NK-92 treated with Interleukin-12 subunit alpha and Interleukin-12 subunit beta, amount 100 ng/mL, for 24 hours (cell line): ENCODE results near the gene TDRD15.
"Not testable (repeated sequence)": the region's sequence is repeated elsewhere in the genome, so short reads cannot be mapped to it uniquely, and the experiment has no call there.

Source experiments
- DNase-seq: peaks from one replicate; lab custom pipeline; 2025; lab: John Stamatoyannopoulos, UW

The TDRD15 gene

DNA sequence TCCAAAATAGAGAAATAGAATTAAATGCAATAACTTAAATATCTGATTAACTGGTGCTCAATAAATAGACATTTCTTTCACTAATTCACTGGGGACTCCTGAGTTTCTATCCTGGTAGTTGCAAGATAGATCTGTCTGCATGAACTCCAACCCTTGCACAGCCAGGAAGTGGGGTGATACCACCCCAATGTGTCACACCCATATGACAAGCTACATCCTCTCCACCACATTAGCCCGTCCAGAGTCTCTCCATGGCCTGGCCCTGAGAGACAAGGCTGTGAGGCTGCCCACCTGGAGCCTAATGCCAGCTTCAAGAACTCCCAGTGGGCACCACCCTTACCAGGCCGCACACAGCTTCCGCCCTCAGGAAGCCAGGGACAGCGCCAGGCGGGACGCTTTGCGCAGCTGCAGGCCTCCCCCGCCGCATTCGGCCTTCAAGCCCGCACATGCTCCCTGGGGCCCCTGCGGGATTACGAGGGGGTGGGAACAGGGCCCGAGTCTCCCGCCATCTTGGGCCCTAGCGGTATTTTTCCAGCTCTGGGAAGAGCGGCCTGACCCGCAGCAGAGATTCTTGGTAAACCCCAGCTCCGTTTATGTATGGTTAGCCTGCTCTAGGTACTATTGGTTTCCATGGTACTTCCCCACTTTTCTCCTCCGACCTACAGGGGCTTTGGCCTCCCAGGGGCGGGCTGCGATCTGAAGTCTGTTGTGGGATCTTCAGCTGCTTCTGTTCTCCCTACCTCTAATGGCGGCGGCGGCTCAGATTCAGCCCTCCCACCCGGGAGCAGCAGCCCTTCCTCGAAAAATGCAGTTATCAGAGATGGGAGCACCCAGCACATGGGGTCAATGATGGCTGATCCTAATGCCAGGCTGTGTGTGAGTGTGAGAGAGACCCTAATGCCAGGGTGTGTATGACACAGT lies at the start of gene TDRD15:
Gene TDRD15, plus strand, starts transcription at position 496 of the 921 bp plus-strand sequence. CDS start 13,500 bp downstream, outside the sequence.
- DNase-seq, result no peak

DNA sequence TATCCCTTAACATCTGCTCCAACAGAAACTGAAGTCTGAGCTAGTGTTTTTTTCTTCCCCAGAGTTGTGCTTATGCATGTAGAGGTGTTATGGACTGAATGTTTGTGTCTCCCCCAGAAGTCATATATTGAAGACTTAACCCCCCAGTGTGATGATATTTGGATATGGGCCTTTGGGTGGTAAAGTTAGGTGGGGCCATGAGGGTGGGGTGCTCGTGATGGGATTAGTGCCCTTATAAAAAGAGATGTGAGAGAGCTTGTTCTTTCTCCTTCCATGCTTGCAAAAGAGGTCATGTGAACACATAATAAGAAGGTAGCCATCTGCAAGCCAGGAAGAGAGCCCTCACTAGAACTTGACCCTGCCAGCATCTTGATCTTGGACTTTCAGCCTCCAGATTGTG lies 45.5 kb upstream of the TDRD15 start:
- no peak for DNase-seq

DNA sequence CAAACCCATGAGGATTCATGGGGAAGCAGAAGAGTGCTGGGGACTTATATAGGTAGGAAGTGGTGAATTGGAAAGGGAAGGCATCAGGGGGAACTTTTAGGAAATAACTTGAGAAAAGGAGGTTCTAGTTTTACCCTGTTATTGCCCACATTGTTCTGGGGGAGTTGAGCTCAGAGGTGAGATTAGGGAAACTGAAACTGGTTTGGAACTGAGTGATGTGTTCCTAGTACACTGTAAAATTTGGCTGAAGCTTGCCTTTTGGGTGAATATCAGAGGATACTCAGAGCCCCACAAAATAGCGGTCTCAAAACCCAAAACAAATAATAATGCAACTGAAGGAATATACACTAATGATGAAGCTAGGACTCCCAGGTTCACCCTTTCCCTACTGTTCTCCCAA lies 40.3 kb upstream of the TDRD15 start:
- no peak for DNase-seq

DNA sequence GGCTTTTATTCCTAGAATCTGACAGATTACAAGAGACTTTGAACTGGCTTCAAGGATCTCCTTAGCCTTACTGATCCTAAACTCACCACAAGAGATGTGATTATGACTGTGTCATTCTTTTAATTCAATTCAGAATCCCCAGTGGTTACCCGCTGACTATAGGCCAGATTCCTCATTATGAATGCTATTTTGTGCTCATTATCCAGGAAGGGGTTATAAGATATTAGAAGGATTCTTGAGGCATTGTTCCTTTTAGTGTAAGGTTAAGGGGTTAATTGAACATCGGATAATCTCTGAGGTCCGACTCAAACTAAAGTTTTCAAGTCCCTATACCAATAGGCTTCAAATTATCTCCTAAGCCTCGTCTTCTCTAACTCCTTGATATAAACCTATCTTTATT lies 39.4 kb upstream of the TDRD15 start:
- no peak for DNase-seq

DNA sequence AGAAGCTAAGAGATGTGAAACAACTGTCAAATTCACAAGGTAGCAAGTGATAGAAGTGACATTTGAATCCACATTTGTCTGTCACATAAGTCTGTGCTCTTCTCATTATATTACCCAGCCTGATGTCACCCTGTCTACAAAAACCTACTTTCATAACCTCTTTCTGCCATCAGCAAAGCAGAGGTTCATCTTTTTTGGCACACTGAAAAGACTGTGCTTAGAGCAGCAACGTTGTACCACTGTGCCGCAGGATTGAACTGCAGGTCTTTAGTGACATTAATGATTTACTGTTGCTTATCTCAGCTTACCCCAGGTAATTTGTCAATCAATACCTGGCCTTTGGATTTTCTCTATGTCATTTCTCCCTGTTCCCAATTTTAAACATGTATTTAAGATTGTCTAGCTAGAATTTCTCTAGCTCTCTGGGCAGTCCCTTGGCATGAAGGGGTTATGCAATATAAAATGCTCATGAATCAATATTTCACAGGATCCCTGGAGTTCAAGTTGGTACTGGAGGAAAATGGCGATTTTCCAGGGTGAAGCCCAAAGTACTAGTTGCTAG lies 31.4 kb upstream of the TDRD15 start:
- DNase-seq, result no peak

DNA sequence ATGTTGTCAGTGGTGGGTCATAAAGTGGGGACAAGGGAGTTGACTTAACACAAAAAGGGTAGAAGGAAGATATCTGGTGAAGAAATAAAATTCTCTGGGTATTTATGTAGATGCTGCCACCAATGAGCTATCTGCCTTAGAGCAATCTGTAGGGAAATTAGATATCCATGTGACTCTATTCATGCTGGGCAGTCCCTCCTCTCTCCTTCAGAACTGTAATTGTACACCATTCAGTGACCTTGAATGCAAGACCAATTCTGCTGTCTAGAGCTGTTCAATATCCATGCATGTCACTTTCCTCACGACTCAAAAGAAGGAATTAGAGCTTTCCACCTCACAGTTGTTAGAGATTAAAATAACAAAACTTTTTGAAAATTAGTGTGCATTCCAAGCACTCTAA lies 28.6 kb upstream of the TDRD15 start:
- no peak for DNase-seq

DNA sequence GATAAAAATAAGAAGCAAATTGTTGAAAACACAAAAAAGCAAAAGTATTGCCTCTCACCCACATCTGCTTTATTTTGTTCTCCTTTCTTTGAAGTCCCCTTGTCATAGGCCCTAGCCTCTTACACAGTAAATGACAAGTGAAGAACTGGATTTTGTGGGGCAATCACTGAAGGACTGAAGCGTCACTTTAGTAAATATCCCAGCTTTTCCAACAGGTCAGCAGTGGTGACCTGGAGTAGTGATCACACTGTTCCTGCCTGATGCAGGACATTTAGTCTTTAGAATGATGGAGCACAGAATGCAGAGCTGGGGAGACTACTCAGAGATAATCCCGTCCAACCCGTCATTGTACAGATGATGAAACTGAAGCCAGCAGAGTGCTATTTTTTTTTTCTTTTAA lies 28.1 kb upstream of the TDRD15 start:
- no peak for DNase-seq

DNA sequence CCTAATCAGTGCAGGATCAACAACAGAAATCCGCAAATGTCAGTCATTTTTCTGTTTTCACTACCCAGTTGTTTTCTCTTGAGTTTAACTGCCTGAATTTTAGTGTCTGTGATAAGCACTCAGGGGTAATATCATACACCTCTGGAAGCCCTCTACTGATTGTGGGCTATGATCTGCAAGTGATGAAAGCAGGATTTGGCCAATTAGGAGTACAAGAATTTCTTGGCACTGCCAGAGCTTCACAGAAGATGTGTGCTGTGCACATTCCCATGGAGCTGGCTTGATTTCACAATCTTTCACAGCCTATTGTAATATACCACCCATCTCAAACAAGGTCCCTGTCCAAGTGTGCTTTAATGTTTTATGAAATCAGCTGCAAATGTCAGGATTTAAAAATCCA lies 27.3 kb upstream of the TDRD15 start:
- no peak for DNase-seq

DNA sequence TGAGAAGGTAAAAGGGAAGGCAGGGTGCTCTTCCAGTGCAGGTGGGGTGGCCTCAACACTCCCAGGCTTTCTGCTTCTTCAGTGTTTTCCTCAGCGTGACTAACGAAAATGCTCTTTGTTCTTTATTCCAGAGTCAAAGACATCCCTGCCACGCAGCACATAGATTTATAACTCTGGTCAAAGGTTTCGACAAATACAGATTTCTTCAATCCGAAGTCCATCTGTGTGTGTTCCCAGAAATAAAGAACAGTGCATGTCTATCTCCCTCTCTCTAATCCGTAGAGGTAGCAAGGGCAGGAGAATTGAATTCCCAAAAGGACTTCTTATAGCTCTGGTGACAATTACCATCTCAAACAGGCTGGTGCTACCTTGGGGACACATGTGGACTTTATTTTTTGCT lies 26.4 kb upstream of the TDRD15 start:
- DNase-seq, result no peak

DNA sequence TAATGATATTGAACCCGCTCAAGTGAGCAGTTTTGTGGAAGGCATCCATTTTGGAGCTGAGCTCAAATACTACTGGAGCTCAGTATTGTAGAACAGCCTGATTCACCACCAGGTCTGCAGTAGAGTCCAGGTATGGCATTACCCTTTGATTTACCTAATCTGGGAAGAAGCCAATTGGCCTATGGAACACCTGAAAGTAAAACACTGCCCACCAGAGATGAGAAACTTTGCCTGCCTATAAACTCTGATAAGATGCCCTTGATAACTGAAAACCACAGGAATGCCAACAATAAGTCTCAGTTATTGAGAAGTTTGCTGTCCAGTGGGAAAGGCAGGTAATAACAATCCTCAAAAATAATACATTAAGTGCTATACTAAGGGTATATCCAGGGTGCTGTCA lies 25.5 kb upstream of the TDRD15 start:
- no peak for DNase-seq

DNA sequence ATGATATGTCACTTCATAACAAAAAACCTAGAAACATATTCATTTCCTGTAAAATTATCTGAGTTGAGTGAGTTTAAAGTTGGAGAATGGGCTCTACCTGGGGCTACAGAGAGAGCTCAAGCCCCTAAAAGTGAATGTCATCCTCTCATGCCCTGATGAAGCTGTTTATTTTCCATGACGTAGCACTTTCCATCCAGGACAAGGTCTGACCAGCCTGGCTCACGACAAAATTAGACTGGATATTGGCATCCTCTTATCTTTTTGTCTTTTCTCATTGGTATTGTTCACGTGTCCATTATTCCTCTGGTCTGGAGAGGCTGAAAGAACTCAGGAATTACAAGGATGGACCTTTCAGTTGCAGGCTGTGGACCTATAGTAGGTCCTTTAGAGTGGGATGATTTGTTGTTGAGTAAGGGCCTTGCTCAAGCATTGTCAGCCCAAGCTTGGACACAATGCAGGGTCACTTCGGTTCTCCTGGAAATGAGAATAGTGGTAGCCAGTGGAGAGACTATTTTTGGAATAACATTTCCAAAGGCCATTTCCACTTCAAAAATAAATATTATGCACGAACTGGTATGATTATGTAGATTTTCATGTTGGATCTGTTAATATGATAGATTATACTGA lies 24.4 kb upstream of the TDRD15 start:
- no peak for DNase-seq

DNA sequence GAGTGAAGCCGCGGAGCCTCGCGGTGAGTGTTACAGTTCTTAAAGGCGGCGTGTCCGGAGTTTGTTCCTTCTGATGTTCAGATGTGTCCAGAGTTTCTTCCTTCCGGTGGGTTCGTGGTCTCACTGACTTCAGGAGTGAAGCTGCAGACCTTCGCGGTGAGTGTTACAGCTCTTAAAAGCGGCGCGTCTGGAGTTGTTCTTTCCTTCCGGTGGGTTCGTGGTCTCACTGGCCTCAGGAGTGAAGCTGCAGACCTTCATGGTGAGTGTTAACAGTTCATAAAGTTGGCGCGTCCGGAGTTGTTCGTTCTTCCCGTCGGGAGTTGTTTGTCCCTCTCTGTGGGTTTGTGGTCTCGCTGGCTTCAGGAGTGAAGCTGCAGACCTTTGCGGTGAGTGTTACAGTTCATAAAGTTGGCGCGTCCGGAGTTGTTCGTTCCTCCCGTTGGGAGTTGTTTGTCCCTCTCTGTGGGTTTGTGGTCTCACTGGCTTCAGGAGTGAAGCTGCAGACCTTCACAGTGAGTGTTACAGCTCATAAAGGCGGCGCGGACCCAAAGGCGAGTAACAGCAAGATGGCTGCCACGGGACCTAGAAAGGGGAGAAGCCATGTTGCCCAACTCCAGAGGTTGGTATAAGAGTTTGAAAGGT lies 22.1 kb upstream of the TDRD15 start:
- not testable (repeated sequence) for DNase-seq

DNA sequence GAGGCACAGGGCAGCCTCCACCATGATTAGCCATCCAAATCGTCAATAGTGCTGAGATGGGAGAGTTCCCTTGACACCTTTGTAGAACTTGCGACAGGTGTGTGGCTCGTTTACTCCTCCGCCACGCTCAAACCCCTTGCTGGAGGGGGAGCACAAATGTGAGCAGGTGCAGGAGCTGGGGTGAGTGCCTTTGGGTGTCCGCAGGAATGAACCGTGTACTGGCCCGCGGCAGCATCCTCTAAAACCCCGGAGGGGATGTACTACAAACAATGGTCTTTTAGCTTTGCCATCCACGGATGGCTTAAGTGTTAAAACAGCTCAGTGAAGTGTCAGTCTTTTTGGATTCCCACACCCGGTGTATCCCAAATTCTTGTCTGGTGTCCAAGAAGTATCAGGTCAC lies 21.4 kb upstream of the TDRD15 start:
- no peak for DNase-seq

DNA sequence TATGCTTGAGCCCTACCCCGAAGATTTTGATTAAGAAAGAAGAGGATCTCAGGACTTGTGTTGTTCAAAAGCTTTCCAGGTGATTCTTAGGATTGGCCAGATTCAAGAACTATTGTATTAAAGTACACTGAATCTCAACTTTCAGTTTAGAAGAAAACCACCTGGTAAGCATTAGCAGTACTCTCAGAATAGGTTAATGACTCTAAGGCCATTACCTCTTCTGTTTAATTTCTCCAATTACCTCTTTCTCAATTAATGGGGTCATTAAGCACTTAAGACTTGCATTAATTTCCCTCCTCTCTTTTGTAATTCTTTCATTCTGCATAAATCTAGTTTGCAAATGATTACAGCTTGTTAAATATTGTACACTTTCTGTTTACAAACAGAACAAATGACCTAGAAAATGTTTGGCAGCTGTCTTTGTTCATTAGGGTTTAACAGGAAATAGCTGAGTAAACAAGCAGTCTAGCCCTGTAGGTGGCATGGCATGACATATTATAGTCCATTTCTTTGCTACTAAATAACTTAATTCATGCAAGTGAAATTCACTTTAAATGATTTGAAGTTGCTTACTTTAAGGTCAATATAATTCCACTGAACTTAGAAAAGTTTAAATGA lies 20.4 kb upstream of the TDRD15 start:
- no peak for DNase-seq

DNA sequence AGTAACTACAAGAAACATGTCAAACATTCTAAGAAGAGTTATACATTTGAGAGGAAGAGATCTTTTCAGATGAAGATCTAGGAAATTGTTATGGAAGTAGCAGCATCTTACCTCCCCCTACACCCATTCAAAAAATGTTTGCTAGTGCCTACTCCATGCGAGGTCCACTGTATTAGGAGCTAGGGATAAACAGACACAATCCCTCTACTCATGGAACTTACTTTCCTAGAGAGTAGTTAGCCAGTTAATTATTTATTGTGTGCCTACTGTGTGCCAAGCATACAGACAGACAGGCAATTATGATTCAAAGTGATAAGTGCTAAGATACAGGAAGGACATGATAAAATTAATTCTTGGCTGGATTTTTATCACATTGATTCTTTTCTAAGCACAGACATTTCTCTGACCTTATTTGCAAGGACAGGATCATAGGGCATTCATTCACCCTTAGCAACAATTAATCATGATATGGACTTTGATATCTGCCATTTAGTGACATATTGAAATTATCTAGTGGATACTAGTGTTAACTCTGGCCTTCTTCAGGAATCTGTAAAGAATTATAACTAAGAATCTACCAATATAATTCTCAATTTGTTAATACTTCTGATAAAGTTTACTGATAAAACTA lies 19.6 kb upstream of the TDRD15 start:
- no peak for DNase-seq

DNA sequence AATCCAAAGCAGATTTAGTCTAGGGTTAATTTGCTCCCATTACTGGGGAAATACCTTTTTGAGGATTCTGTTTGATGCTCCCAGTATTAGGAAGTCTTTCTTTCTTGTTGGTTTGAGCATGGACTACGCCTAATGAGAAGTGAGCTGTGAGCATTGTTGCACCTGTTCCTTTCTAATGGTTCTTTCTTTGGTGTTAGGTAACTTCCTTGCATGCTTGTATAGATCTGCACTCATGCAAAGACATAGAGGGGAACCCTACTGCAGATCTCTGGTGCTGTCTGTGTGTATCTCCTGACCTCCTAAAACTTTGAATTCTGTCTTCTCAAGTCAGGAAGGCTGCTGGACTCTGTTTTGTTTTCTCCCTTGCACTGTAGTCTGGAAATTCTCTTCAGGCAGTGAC lies 12.8 kb upstream of the TDRD15 start:
- DNase-seq, result no peak

DNA sequence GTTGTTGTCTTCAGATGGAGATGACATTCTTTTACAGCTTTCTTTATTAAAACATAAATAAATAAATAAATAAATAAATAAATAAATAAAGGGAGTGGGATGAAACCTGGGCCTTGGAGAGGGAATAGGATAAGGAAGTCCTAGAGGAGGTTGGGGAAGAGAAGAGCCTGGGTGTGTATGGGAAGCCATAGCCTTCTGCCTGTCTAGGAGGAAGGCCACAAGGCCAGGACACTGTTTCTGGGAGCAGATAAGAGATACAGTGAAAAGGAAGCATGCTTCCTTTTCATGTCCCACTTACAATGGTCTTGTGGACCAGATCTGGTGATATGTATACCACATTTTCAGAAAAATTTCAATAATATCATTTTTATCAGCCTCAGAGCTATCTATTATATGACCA lies 6.1 kb upstream of the TDRD15 start:
- no peak for DNase-seq

DNA sequence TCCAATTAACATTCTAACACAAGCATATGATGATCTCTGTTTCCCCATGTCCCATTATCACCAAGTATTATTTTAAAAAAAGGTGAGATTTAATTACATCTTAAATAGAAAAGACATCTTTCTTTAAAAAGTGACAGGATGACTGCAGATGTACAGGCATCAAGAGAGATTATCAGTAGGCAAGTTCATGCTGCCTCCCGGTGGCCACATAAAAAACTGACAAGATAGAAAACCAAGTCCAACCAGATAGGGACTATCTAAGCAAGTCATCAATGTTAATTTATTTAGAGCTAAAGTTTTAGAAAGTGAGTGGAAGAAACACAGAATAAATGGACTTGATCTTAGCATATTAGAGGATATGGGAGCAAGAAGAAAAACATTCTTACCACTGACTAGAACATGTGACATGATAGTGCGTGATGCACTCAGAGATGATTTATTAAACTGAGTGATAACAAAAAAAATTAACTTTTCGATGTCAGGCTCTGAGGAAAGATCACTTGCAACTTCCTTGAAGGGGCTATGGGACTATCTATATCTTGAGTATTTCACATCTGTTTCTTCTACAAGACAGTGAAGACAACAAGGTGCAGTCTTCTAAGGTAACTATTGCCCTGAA lies 5.4 kb upstream of the TDRD15 start:
- DNase-seq, result no peak

DNA sequence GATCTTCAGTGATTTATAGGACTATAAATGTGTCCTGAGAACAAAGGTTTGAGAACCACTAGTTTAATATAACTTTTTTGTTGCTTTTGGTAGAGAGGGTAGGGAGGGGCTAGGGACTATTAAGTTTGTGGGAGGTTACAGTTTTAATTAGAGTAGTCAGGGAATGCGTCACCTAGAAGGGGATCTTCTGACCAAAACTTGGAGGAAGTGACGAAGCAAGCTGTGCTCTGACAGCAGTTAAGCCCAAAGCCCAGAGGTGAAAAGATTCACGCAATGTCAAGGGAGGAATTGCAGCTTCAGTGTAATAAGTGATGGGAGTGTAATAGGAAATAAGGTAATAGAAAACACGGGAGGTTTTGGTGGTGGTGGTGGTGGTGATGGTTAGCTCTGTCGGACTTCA lies 8.1 kb downstream of the TDRD15 start:
- DNase-seq, result no peak

DNA sequence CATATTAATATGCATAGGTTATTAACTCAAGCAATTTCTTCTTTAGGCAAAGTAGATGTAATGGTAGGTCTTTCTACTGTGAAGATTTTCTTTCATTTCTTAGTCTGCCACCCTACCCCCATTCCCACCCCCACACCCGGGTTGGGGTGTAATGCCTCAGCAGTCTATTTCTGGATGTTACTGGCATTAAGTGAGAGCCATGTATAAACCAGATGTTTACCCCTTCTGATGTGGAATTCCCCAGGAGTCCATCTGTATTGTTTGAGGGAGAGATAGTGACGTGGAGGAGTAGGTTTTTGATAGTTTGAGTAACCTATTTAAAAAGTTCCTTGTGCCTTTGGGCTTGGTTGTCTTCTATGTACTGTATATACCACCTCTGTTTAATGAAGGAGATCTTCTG lies 11.8 kb downstream of the TDRD15 start:
- no peak for DNase-seq

DNA sequence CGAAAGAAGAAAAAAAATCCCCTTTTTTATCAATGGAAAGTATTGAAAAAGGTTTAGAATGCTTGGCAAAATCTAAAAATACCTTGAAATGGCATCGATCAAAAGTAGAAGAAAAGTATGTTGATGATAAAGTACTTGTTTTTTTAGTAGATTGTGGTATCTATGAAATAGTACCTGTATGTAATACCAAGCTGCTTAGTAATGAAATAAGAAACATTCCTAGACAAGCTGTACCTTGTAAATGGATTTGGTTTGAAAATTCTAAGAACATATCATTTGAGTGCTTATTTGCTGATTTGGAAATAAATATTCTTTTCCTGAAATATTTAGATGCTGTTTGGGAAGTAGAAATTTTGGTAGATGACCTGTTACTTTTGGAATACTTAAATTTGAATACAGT lies 18.4 kb downstream of the TDRD15 start:
- no peak for DNase-seq
